ENCODE measurements around the gene SYNDIG1.

The SYNDIG1 gene

DNA sequence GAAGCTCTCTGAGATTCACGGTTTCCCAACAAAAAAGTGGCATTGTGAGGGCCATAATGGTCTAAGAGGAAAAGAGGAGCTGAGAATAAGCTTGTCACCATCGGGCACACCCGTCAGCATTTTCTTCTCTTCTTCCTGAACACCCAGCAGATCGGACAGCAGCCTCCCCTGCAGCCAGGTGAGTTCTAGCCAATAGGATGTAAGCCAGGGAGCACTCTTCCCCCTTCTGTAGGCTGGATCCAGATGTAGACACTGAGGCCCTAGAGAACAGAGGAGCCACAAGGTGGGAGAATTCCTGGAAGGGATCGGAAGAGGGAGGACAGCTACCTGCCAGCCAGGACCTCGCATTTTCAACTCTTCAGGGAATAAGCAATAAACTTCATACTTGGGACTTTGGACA lies 228.0 kb downstream of the SYNDIG1 start:
- Histone ChIP-seq H3K27ac (no peak overlapping the region), H3K9me3 (ENCODE audit: low read depth, low read length) (no peaks in the 10 kb centered on the region), H3K36me3 (ENCODE audit: insufficient read depth, low read length) (no peaks in the 10 kb centered on the region), H3K4me3 (no peak overlapping the region), H3K9ac (ENCODE audit: insufficient read length) (no peak overlapping the region)
- DNase-seq (ENCODE audit: low read depth, low spot score) = no peak
- TF ChIP-seq FOXP2 (optimal IDR thresholded peaks at IDR 0.05; ENCODE audit: control extremely low read depth, extremely low read length, insufficient read depth) (no peak), EZH2 (IDR thresholded peaks at IDR 0.05) (no peak), POLR2AphosphoS5 (IDR thresholded peaks at IDR 0.05; ENCODE audit: borderline replicate concordance, low read depth, low read length) (no peak)

DNA sequence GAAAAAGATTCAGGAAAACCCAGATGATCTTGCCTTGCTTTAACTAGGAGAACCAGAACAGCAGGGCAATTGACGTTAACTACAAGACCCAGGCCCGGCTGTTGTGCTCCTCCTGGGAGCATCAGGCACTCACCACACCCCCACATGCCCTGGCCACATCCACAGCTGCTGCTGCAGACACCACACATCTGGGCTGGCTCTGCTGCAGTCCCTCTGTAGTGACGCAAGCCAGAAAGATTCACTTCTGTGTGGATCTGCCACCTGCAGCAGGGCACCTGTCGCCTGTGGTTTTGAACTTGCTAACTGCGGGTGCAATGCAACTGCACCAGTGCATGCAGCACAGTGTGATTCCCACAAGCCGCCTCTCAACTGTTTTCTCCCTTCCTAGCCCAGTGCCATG lies 228.8 kb downstream of the SYNDIG1 start:
- no peak for DNase-seq (ENCODE audit: low read depth, low spot score)

DNA sequence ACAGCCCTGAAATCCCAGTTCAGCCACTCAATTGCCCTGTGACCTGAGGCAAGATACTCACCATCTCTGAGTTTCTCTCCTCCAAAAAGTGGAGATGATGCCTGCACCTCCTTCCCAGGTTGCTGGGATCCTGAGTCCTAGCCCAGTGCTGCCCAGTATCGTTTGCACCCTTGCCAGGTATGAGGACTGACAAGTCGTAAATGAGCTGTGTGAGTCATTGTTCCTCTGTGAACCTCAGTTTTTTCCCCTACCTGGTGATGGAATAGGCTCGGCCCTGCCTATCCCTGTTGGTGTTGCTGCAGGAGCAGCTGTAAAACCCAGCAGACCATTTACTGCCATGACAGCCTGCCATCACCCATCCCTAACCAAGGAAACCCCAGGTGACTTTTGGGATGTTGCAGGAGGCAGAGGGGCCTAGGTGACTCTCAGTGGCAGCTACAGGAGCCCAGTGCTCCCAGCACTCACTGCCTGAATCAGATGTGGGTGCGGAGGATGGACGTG lies 229.3 kb downstream of the SYNDIG1 start:
- H3K9me3 ChIP-seq (ENCODE audit: low read depth, low read length) = no peaks in the 10 kb centered on the region
- H3K9ac ChIP-seq (ENCODE audit: insufficient read length) = no peak overlapping the region
- TF ChIP-seq FOXP2 (optimal IDR thresholded peaks at IDR 0.05; ENCODE audit: control extremely low read depth, extremely low read length, insufficient read depth) (no peak), EZH2 (IDR thresholded peaks at IDR 0.05) (no peak), POLR2AphosphoS5 (IDR thresholded peaks at IDR 0.05; ENCODE audit: borderline replicate concordance, low read depth, low read length) (no peak)
- H3K4me3 ChIP-seq = no peak overlapping the region
- no peak overlapping the region for H3K27ac ChIP-seq
- H3K36me3 ChIP-seq (ENCODE audit: insufficient read depth, low read length) = no peaks in the 10 kb centered on the region
- DNase-seq (ENCODE audit: low read depth, low spot score) = no peak

More for the DNA sequence above, 228.8 kb downstream of the SYNDIG1 start:
- Histone ChIP-seq H3K9me3 (ENCODE audit: low read depth, low read length) (no peaks in the 10 kb centered on the region), H3K9ac (ENCODE audit: insufficient read length) (no peak overlapping the region), H3K27ac (no peak overlapping the region), H3K4me3 (no peak overlapping the region), H3K36me3 (ENCODE audit: insufficient read depth, low read length) (no peaks in the 10 kb centered on the region)
- TF ChIP-seq FOXP2 (optimal IDR thresholded peaks at IDR 0.05; ENCODE audit: control extremely low read depth, extremely low read length, insufficient read depth) (no peak), EZH2 (IDR thresholded peaks at IDR 0.05) (no peak), POLR2AphosphoS5 (IDR thresholded peaks at IDR 0.05; ENCODE audit: borderline replicate concordance, low read depth, low read length) (no peak)

DNA sequence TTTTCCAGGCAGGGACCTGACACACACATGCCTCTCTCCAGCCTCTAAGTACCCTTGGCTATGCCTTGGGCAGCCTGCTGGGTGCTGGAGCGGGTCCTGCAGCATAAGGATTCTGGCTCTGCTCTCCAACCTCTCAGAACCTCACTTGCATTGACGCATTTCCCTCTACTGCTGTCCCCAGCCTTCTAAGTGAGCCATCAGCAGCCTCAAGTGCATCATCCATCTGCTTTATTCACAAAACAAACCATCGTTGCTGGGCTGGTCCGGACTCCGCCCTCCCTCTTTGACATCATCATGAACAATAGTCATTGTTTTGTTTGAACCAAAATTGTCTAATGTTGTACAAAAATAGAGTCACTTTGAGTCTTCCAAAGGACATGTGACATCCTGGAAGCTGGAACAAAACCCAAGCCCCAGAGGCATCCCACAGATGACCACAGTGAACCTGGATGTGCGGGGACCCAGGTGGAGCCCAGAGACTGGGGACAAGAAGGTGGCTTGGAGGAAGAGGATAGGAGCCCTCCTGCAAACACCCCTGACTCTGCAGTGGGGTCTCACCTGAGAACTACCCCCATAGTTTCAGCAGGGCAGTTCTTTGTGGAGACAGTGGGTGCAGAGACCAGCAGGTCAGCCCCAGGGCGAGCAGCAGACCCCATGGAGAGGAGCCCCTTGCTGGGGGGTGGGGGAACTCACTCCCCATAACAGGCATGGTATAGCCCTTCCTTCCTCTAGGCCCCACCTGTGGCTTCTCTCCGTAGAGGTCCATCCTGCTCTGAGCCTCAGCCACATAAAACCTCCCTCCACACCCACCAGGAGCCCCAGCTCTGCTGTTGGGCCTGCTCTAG lies 230.1 kb downstream of the SYNDIG1 start:
- H3K27ac ChIP-seq = no peak overlapping the region
- no peak for DNase-seq (ENCODE audit: low read depth, low spot score)
- H3K4me3 ChIP-seq = no peak overlapping the region
- no peak for TF ChIP-seq FOXP2 (optimal IDR thresholded peaks at IDR 0.05; ENCODE audit: control extremely low read depth, extremely low read length, insufficient read depth)
- no peak for TF ChIP-seq POLR2AphosphoS5 (IDR thresholded peaks at IDR 0.05; ENCODE audit: borderline replicate concordance, low read depth, low read length)
- no peak for TF ChIP-seq EZH2 (IDR thresholded peaks at IDR 0.05)
- H3K9me3 ChIP-seq (ENCODE audit: low read depth, low read length) = no peaks in the 10 kb centered on the region
- no peak overlapping the region for H3K9ac ChIP-seq (ENCODE audit: insufficient read length)
- H3K36me3 ChIP-seq (ENCODE audit: insufficient read depth, low read length) = no peaks in the 10 kb centered on the region

DNA sequence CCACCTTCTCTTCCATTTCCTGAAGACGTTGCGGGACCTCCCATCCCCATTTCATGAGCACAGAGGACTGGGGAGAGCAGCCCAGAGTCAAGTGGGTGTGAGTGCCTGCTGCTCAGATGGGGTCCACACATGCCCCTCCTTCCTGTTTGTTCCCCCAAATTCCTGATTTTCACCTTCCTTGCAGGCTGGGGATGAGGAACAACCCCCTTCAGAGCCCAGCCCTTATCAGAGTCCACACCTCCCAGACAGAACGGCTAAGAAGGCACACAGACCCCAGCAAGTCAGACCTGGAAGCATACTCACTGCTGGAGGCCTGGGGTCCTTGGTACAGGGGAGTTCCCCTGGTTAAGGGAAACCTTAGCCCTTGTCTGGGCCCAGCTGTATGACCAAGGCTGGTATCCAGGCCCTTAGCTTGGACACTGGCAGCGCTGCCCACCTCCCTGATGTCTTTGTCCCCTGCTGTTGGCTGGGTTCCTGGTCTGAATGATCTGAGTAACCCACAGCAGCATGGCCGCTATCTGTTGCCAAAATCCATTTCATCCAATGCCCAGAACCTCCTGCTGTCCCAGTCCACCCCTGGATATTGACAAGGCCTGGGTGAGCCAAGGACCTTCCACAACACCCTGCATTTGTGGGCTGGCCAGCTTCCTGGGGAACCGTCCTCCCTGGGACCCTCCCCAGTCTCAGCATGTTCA lies 230.9 kb downstream of the SYNDIG1 start:
- Histone ChIP-seq H3K27ac (no peak overlapping the region), H3K4me3 (no peak overlapping the region), H3K9ac (ENCODE audit: insufficient read length) (no peak overlapping the region), H3K36me3 (ENCODE audit: insufficient read depth, low read length) (no peaks in the 10 kb centered on the region), H3K9me3 (ENCODE audit: low read depth, low read length) (no peaks in the 10 kb centered on the region)
- TF ChIP-seq FOXP2 (optimal IDR thresholded peaks at IDR 0.05; ENCODE audit: control extremely low read depth, extremely low read length, insufficient read depth) (no peak), EZH2 (IDR thresholded peaks at IDR 0.05) (no peak), POLR2AphosphoS5 (IDR thresholded peaks at IDR 0.05; ENCODE audit: borderline replicate concordance, low read depth, low read length) (no peak)
- DNase-seq (ENCODE audit: low read depth, low spot score) = no peak

DNA sequence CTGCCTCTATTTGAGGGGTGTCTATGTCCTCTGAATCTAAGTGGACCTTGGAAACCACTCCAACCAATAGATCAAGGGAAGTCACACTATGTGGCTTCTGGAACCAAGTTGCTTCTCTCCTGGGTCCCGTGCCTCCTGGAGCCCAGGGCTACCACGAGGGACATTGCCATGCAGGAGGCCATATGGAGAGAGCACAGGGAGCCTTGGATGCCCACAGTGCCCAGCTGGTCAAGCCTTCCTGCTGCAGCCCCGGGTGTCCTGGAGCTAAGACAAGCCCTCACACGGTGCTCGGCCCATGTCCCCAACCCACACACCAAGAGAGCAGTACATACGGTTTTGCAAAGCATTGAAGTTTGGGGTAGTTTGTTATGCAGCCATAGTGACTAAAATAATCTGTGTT lies 231.6 kb downstream of the SYNDIG1 start:
- Histone ChIP-seq H3K4me3 (no peak overlapping the region), H3K27ac (no peak overlapping the region), H3K9me3 (ENCODE audit: low read depth, low read length) (no peaks in the 10 kb centered on the region), H3K9ac (ENCODE audit: insufficient read length) (no peak overlapping the region), H3K36me3 (ENCODE audit: insufficient read depth, low read length) (no peaks in the 10 kb centered on the region)
- TF ChIP-seq POLR2AphosphoS5 (IDR thresholded peaks at IDR 0.05; ENCODE audit: borderline replicate concordance, low read depth, low read length) (no peak), FOXP2 (optimal IDR thresholded peaks at IDR 0.05; ENCODE audit: control extremely low read depth, extremely low read length, insufficient read depth) (no peak), EZH2 (IDR thresholded peaks at IDR 0.05) (no peak)
- DNase-seq (ENCODE audit: low read depth, low spot score) = no peak

DNA sequence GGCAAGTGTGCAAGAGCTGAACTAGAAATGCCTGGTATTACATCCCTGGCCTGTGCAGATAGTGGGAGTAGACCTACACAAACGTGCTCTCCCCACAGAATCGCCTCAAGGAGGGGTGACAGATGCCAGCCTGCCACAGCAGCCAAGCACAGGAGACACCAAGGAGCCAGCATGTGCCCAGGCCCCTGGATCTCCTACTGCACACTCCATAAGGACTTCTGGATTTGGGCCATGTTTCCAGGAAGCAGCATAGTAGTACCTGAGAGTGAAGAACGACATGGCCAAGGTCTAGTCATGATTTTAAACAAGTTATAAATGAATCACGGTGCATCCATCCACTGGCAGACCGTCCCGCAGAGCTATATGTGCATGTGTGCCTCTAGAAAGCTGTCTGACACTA lies 232.2 kb downstream of the SYNDIG1 start:
- TF ChIP-seq EZH2 (IDR thresholded peaks at IDR 0.05) (no peak), FOXP2 (optimal IDR thresholded peaks at IDR 0.05; ENCODE audit: control extremely low read depth, extremely low read length, insufficient read depth) (no peak), POLR2AphosphoS5 (IDR thresholded peaks at IDR 0.05; ENCODE audit: borderline replicate concordance, low read depth, low read length) (no peak)
- Histone ChIP-seq H3K9ac (ENCODE audit: insufficient read length) (no peak overlapping the region), H3K36me3 (ENCODE audit: insufficient read depth, low read length) (no peaks in the 10 kb centered on the region), H3K4me3 (no peak overlapping the region), H3K9me3 (ENCODE audit: low read depth, low read length) (no peaks in the 10 kb centered on the region), H3K27ac (no peak overlapping the region)
- DNase-seq (ENCODE audit: low read depth, low spot score) = no peak

DNA sequence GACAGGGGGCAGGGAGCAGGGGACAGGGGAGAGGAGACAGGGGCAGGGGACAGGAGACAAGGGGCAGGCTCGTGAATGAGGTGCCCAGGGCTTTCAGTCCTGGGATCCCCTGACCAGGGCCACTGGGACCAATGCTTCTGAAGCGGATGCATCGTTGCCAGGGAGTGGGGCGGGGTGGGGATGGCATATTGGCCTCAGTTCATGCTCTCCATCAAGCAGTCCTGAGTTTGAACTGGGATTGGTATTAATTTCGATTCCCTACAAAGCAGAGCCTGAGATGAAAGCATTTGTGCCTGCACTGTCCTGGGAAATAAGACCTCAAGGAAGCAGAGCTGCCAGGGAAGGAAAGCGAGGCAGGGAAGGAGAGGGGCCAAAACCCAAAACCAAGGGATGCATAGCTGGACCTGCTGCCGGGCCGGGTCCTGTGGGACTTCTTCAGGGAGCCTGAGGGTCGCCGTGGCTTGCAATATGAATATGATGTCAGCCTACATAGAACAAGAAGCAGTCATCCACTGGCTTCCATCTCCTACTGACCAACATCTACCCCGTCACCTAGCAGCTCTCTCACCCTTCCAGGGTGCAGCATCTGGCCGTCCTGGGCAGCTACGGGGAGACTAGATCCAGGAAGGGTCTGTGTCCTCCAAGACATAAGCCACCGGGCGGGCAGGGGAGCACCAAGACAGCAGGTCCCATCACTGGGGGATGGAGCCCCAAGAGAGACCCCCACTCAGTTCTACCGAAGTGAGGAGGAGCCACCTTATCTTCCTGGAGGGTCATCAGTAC lies 233.3 kb downstream of the SYNDIG1 start:
- no peak for DNase-seq (ENCODE audit: low read depth, low spot score)
- no peak overlapping the region for H3K9ac ChIP-seq (ENCODE audit: insufficient read length)
- no peak overlapping the region for H3K27ac ChIP-seq
- H3K4me3 ChIP-seq = no peak overlapping the region
- no peak for TF ChIP-seq POLR2AphosphoS5 (IDR thresholded peaks at IDR 0.05; ENCODE audit: borderline replicate concordance, low read depth, low read length)
- no peak for TF ChIP-seq EZH2 (IDR thresholded peaks at IDR 0.05)
- TF ChIP-seq FOXP2 (optimal IDR thresholded peaks at IDR 0.05; ENCODE audit: control extremely low read depth, extremely low read length, insufficient read depth) = no peak
- H3K9me3 ChIP-seq (ENCODE audit: low read depth, low read length) = no peaks in the 10 kb centered on the region
- no peaks in the 10 kb centered on the region for H3K36me3 ChIP-seq (ENCODE audit: insufficient read depth, low read length)
